Measurements from ENCODE around the gene PMEPA1.

- TF ChIP-seq EP300 (IDR thresholded peaks at IDR 0.05) (no peak), CTCF (IDR thresholded peaks at IDR 0.05) (no peak), NPAS2 (CRISPR knock-in tag; IDR thresholded peaks at IDR 0.05; ENCODE audit: borderline replicate concordance) (no peak), CEBPB (IDR thresholded peaks at IDR 0.05) (no peak)
Measured at GRCh38 chr20:57628047-57628961, 81.5 kb downstream of the PMEPA1 start.

Measured in A549 (cell line).